Measurements from ENCODE around the gene TEX51.

The TEX51 gene

GRCh38 chr2:126894082-126894481 lies 4.6 kb upstream of the TEX51 start:
- no peak for FAIRE-seq

GRCh38 chr2:126894585-126895182 lies 4.0 kb upstream of the TEX51 start:
- FAIRE-seq, result no peak

GRCh38 chr2:126895336-126895735 lies 3.4 kb upstream of the TEX51 start:
- FAIRE-seq, result no peak

- FAIRE-seq, result no peak
These were observed 2.2 kb upstream of the TEX51 start for GRCh38 chr2:126896471-126896870.

- FAIRE-seq, result no peak
These were observed 1.0 kb downstream of the TEX51 start for GRCh38 chr2:126899616-126900185.

GRCh38 chr2:126900646-126901319 lies 2.1 kb downstream of the TEX51 start:
- no peak for FAIRE-seq

GRCh38 chr2:126901459-126901858 lies 2.8 kb downstream of the TEX51 start:
- FAIRE-seq, result no peak

GRCh38 chr2:126902152-126902835 lies 3.6 kb downstream of the TEX51 start:
- no peak for FAIRE-seq

GRCh38 chr2:126902859-126903258 lies 4.2 kb downstream of the TEX51 start:
- no peak for FAIRE-seq

GRCh38 chr2:126905991-126906390 lies 7.3 kb downstream of the TEX51 start:
- no peak for FAIRE-seq

- no peak for FAIRE-seq
These were observed 8.1 kb downstream of the TEX51 start for GRCh38 chr2:126906781-126907180.

GRCh38 chr2:126907671-126908070 lies 9.0 kb downstream of the TEX51 start:
- FAIRE-seq, result no peak

GRCh38 chr2:126908721-126909177 lies 10.1 kb downstream of the TEX51 start:
- no peak for FAIRE-seq

- FAIRE-seq, result no peak
These were observed 10.7 kb downstream of the TEX51 start for GRCh38 chr2:126909366-126909765.

GRCh38 chr2:126909781-126910180 lies 11.1 kb downstream of the TEX51 start:
- no peak for FAIRE-seq

GRCh38 chr2:126910637-126911036 lies 11.9 kb downstream of the TEX51 start:
- FAIRE-seq, result no peak

GRCh38 chr2:126911111-126911796 lies 12.6 kb downstream of the TEX51 start:
- FAIRE-seq, result no peak

- FAIRE-seq, result no peak
These were observed 13.5 kb downstream of the TEX51 start for GRCh38 chr2:126912201-126912600.

GRCh38 chr2:126913329-126913728 lies 14.6 kb downstream of the TEX51 start:
- no peak for FAIRE-seq

GRCh38 chr2:126913881-126914615 lies 15.4 kb downstream of the TEX51 start:
- no peak for FAIRE-seq

- no peak for FAIRE-seq
These were observed 16.3 kb downstream of the TEX51 start for GRCh38 chr2:126914811-126915500.

- no peak for FAIRE-seq
These were observed 17.2 kb downstream of the TEX51 start for GRCh38 chr2:126915903-126916302.

All from A204.1 (cell line).